ENCODE measurements around the gene PRR5. TPM values are rescaled to one million over a fixed set of nuclear protein-coding genes. Genes with fewer than 3 reads are reported as not detected.
A peak's percentile ranks its signal among the peaks of the same experiment; 100 is the strongest.

The PRR5 gene
- total and polyA plus RNA-seq, 2 of the 13 experiments (the other 11 are each of a cell fraction or from before 2014, with no cell fraction given): 11.6 to 27.5 TPM

GRCh38 chr22:44671742-44672141 is 30.3 kb upstream of the PRR5 start (continued):
- TF ChIP-seq LBX2 (CRISPR knock-in tag; IDR thresholded peaks at IDR 0.05; ENCODE audit: borderline replicate concordance): no peak
- no peak for TF ChIP-seq ZFX (CRISPR knock-in tag; IDR thresholded peaks at IDR 0.05; ENCODE audit: low read depth)
- TF ChIP-seq TFE3 (CRISPR knock-in tag; IDR thresholded peaks at IDR 0.05): peak; percentile 71; the same call in 1 of the 2 replicates
- TF ChIP-seq CEBPG (CRISPR knock-in tag; IDR thresholded peaks at IDR 0.05): peak; percentile 69
- no peak for TF ChIP-seq ZNF816 (CRISPR knock-in tag; IDR thresholded peaks at IDR 0.05; ENCODE audit: borderline replicate concordance)
- no peak for TF ChIP-seq GLMP (CRISPR knock-in tag; IDR thresholded peaks at IDR 0.05; ENCODE audit: borderline replicate concordance)
- no peak for TF ChIP-seq ZNF263 (CRISPR knock-in tag; IDR thresholded peaks at IDR 0.05)
- TF ChIP-seq ZSCAN21 (CRISPR knock-in tag; IDR thresholded peaks at IDR 0.05; ENCODE audit: borderline replicate concordance): no peak
- no peak for TF ChIP-seq KAT2B (IDR thresholded peaks at IDR 0.05; ENCODE audit: borderline replicate concordance, low read depth, low read length)
- no peak for TF ChIP-seq CSRNP2 (CRISPR knock-in tag; conservative IDR thresholded peaks at IDR 0.05; ENCODE audit: low read depth)
- no peak for TF ChIP-seq RXRA (CRISPR knock-in tag; IDR thresholded peaks at IDR 0.05)
- no peak for TF ChIP-seq FOXJ3 (CRISPR knock-in tag; IDR thresholded peaks at IDR 0.05; ENCODE audit: borderline replicate concordance)
- no peak for TF ChIP-seq ZNF75D (CRISPR knock-in tag; IDR thresholded peaks at IDR 0.05; ENCODE audit: borderline replicate concordance)
- TF ChIP-seq, protein P1, sequence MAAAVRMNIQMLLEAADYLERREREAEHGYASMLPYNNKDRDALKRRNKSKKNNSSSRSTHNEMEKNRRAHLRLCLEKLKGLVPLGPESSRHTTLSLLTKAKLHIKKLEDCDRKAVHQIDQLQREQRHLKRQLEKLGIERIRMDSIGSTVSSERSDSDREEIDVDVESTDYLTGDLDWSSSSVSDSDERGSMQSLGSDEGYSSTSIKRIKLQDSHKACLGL (CRISPR knock-in tag; IDR thresholded peaks at IDR 0.05): no peak
- no peak for TF ChIP-seq THYN1 (CRISPR knock-in tag; IDR thresholded peaks at IDR 0.05; ENCODE audit: borderline replicate concordance, low read depth)
- no peak for TF ChIP-seq RXRB (CRISPR knock-in tag; IDR thresholded peaks at IDR 0.05; ENCODE audit: borderline replicate concordance)
- TF ChIP-seq ZNF501 (CRISPR knock-in tag; IDR thresholded peaks at IDR 0.05): no peak
- 0 out of 2 replicates have a peak, but pooled peaks have one; percentile 10 for TF ChIP-seq FOXA3 (CRISPR knock-in tag; IDR thresholded peaks at IDR 0.05)
- no peak for TF ChIP-seq SMAD1 (CRISPR knock-in tag; IDR thresholded peaks at IDR 0.05; ENCODE audit: borderline replicate concordance, low read depth)
- TF ChIP-seq, protein P2, sequence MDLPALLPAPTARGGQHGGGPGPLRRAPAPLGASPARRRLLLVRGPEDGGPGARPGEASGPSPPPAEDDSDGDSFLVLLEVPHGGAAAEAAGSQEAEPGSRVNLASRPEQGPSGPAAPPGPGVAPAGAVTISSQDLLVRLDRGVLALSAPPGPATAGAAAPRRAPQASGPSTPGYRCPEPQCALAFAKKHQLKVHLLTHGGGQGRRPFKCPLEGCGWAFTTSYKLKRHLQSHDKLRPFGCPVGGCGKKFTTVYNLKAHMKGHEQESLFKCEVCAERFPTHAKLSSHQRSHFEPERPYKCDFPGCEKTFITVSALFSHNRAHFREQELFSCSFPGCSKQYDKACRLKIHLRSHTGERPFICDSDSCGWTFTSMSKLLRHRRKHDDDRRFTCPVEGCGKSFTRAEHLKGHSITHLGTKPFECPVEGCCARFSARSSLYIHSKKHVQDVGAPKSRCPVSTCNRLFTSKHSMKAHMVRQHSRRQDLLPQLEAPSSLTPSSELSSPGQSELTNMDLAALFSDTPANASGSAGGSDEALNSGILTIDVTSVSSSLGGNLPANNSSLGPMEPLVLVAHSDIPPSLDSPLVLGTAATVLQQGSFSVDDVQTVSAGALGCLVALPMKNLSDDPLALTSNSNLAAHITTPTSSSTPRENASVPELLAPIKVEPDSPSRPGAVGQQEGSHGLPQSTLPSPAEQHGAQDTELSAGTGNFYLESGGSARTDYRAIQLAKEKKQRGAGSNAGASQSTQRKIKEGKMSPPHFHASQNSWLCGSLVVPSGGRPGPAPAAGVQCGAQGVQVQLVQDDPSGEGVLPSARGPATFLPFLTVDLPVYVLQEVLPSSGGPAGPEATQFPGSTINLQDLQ (CRISPR knock-in tag; IDR thresholded peaks at IDR 0.05): no peak
- no peak for TF ChIP-seq TOPORS (CRISPR knock-in tag; IDR thresholded peaks at IDR 0.05)
